Measurements from ENCODE around the gene NUCKS1.

DNA sequence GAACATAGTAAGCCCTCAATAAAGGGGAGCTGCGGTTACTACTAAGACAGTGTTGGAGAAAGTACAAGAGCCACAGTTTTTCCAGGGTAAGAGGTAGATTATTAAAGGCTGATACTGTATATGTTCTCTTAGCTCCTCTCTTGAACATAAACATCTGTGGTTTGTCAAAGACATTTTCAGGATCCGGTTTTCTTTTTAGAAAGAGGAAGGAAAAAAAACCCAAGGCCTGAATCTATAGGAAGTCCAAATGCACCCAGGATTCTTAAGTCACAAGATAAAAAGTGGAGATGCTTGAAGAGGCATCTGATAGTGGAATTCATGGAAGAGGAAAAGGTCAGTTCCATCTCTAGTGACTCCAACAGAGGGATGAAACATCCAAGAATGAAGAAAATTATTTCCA is 45.1 kb downstream of the NUCKS1 start:
- TF ChIP-seq EZH2phosphoT487 (IDR thresholded peaks at IDR 0.05) (no peak), CTCF (IDR thresholded peaks at IDR 0.05) (no peak), EZH2 (IDR thresholded peaks at IDR 0.05) (no peak)
